GM12874 (cell line): Measurements from ENCODE around the gene ARL8A.

Experiments
- CTCF ChIP-seq: IDR thresholded peaks from 2 replicates; pipeline ENCODE4 v1.5.1; 2011; ENCODE audit warnings: low read depth, mild to moderate bottlenecking, control low read depth, low read length, moderate library complexity; ENCODE audit not compliant: insufficient read depth

The ARL8A gene

DNA sequence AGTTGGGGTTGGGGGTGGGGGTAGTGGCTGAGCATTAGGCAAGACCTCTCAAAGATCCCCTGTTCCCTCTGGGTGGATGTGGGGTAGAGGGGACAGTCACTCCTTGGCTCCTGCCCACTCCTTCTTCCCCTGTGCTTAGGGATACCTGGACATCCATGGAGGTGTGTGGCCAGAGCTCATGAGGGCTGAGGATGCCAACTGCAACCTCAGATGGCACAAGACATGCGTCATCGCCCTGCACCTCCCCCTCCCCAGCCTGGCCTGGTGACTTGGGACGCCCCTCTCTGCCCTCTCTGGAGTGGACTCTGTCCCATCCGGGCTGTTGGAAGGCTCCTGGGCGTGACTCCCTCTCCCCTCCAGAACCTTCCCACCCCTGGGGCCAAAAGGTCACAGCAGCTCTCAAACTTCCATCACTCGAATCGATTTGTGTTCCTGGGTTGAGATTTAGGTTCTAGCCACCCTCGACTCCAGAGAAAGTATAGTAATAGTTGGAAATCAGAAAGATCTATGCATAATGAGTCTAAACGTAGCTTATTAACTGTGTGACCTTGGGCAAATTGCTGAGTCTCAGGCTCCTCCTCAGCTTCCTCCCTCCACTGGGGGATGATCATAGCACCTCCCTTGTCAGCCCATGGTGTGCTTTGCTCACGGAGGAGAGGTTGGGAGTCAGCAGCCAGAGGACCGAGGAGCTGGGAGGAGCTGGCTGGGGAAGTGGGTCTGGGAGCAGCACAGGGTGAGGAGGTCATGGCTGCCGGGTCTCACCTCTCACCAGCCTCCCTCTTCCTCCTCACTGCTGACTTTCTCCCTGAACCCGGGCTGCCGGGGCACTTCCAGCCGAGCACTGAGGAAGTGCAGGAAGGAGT, 18.1 kb upstream of the ARL8A start:
- TF ChIP-seq CTCF = no peak

DNA sequence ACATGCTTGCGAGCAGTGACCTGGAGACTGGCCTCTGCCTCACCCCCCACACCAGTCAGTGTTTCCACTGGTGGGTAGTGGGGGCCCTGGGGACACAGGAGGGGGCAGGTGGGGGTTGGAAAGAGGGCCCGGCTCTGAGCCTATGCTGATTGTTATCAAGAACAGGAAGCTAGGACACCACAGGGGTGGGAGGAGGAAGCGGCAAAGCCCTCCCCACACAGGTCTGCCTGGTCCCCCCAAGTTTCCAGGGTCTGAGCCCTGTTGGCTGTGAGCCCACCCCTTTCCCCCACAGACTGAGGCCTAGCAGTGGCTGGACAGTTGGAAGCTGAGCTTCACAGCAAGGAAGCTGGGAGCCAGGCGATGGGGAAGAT, 17.5 kb upstream of the ARL8A start:
- TF ChIP-seq CTCF = no peak

DNA sequence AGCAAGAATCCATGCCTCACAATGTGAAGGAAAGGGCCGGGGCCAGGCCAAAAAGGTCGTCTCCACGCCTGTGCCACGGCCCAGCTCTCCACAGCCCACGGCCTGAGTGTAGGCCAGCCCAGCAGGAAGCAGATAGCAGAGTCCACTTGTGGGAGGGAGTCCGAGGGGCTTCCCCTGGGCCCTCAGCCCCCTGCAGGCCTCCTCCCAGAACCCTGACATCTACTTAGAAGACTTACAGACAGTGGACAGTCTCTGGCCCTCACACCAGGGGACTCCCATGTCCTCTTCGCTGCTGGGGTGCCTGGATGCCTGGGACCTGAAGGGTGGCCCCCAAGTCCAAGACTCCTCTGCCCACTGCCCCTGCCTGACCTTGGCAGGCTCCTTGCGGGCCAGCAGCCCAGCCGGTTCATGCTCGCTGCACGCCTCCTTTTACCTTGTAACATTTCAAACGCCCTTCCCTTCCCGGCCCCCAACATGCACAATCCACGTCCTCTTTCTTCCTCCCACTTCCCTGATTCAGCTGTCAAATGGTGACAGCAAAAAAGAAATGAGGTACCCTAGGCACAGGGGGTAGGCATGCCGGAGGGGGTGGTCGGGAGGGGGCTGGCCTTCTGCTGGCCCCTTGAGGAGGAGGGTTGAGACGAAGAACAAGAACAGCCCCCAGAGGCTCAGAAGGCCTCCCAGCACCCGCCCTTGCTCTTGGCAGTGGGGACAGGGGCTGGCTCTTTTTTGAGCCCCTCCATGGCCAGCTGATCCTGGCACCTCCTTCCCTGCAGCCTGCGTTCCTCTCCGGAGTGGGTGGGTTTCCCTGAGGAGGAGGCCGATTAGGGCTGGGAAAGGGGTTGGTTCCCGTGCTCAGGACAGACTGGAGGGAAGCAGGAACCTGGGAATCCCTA, 16.9 kb upstream of the ARL8A start:
- no peak for TF ChIP-seq CTCF

GRCh38 chr1:202160377-202160940, 15.9 kb upstream of the ARL8A start, which contains the start of gene PTPN7:
Gene PTPN7, minus strand, starts transcription at chr1:202160602. Its CDS starts 1,200 bp downstream, at chr1:202159402.
- peak; percentile 85 for TF ChIP-seq CTCF

DNA sequence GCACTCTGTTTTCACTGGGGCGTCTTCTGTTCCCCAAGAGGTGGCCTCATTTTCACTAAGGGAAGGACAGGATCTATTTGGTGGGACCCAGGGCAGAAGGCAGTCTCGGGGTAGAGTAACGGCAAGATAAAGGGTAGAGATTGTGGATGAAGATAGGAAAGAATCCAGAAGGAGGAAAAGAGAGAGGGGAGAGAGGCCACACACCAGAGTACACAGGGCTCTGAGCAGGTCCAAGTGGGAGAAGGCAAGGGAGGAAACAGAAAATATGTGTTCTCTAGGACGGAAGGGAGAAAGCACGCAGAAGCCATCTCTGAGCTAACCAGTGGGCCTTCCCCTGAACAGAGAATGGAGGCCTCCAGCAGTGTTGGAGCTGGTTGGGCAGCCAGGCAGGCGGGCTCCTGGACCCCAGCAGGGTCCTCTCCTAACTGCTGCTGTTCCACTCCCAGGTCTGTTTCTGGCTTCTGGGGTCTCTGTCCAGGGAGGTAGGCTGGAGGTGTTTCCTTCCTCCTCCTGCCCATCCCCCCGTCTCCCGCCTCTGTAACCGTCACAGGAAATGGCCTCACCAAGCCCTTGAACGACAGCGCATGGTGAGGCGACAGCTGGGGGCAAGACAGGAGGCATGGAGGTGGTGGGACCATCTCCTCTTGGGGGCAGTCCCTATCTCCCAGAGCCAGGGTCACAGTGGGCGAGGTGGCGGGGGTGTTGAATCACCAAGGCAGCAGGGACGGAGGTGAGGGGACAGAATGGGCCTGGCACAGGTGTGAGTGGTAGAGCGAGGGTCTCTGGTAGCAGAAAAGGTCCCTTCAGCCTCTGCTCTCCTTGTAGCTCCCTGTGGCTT, 15.2 kb upstream of the ARL8A start:
- no peak for TF ChIP-seq CTCF

- TF ChIP-seq CTCF = peak; percentile 71
Measured at GRCh38 chr1:202158810-202159533, 14.4 kb upstream of the ARL8A start.
